Brain microvascular endothelial cell (primary cell): Measurements from ENCODE around the gene WDR93.

Source experiments
- DNase-seq: peaks from one replicate; pipeline ENCODE4 v3.0.0-alpha.2; 2020
- H3K27ac ChIP-seq: fragments of 250-450 bp; sonication (Bioruptor Pico); 2 replicates; pipeline ENCODE4 v1.5.1; 2020; ENCODE audit warnings: mild to moderate bottlenecking, moderate library complexity
- H3K27me3 ChIP-seq: fragments of 250-450 bp; sonication (Bioruptor Pico); replicated peaks from 2 replicates; pipeline ENCODE4 v1.5.1; 2020; ENCODE audit warnings: mild to moderate bottlenecking
- H3K36me3 ChIP-seq: fragments of 250-450 bp; sonication (Bioruptor Pico); replicated peaks from 2 replicates; pipeline ENCODE4 v1.5.1; 2020; ENCODE audit warnings: mild to moderate bottlenecking
- H3K4me3 ChIP-seq: 2 replicates; pipeline ENCODE4 v1.5.1; 2011; ENCODE audit warnings: low read depth, mild to moderate bottlenecking, control low read depth, low read length, moderate library complexity
- in situ Hi-C: cut with HindIII; loops from 2 replicates; pipeline ENCODE4 v1.10.0; 2017; ENCODE audit warnings: low sequenced_read_pairs, low pct_ligation_motif_present
- TF ChIP-seq, protein P1 (sequence below): IDR thresholded peaks from 2 replicates; pipeline ENCODE4 v1.5.1; 2011; ENCODE audit warnings: low read depth, mild to moderate bottlenecking, moderate library complexity, low read length, control low read depth, inconsistent platforms; ENCODE audit errors: missing control alignments

The WDR93 gene

DNA sequence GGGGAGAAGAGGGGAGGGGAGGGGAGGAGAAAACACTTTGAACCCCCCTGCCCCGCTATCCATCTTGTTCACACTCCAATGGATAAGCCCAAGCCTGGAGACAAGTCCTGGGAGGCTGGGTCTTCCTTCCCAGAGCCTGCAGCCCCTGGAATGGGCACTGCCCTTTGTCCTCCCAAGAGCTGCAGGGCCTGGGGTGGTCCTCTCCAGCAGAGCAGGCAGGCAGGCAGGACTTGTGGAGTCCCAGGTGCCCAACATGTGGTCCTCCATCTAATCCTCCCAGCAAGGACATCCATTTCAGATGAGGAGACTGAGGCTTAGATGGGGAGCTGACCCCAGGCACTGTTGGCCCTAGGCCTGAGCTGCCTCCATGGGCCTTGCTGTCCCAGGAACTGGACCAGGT lies 75.1 kb downstream of the WDR93 start:
- in situ Hi-C loops, result no loop called here
- TF ChIP-seq, protein P1, sequence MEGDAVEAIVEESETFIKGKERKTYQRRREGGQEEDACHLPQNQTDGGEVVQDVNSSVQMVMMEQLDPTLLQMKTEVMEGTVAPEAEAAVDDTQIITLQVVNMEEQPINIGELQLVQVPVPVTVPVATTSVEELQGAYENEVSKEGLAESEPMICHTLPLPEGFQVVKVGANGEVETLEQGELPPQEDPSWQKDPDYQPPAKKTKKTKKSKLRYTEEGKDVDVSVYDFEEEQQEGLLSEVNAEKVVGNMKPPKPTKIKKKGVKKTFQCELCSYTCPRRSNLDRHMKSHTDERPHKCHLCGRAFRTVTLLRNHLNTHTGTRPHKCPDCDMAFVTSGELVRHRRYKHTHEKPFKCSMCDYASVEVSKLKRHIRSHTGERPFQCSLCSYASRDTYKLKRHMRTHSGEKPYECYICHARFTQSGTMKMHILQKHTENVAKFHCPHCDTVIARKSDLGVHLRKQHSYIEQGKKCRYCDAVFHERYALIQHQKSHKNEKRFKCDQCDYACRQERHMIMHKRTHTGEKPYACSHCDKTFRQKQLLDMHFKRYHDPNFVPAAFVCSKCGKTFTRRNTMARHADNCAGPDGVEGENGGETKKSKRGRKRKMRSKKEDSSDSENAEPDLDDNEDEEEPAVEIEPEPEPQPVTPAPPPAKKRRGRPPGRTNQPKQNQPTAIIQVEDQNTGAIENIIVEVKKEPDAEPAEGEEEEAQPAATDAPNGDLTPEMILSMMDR, result no peak
- H3K4me3 ChIP-seq, result no peak overlapping the region

DNA sequence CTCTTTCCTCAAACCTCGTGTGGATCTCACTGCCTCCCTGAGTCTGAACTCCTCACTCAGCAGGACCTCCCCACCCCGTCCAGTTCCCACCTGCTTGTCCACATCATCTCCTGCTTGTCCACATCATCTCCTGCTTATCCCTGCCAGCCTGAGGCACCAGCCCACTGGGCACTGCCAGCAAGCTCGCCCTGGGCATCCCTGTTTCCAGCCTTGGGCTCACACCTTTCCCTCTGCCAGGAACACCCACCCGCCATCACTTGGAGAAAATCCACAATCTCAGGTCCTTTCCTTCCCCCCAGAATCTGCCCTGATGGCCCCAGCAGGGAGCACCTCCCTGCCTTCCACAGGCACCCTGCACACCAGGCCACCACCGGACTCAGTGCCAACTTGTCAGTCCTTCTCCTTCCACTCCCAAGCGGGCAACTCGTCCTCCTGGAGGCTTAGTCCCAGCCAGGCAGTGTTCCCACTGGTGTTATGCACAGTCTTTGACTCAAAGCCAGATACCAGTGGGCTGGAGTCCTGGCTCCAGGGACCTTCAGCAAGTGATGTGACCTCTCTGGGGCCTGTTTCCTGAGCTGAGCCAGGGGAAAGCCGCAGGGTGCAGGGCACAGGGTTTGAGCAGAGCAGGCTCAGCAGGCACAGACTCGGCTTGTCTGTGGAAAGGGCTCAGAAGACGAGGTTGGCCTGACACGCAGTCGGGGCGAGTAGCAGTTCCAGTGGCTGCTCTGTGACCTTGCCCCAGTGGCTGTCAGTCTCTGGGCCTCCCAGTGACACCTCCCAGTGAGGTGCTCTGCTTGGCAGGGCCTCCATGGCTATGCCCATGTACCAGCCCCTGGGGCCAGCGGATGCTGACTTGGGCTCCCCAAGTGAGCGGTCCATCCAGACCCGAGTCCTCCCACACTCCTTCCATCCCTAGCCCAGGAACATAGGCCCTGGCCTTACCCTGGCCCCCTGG lies 76.0 kb downstream of the WDR93 start:
- Histone ChIP-seq H3K27me3 (no peaks in the 10 kb centered on the region), H3K27ac (no peak overlapping the region), H3K36me3 (no peaks in the 10 kb centered on the region), H3K4me3 (no peak overlapping the region)
- no peak for DNase-seq
- in situ Hi-C loops, result no loop called here
- TF ChIP-seq, protein P1, result no peak

More for the DNA sequence above, 75.1 kb downstream of the WDR93 start:
- DNase-seq, result no peak
- no peak overlapping the region for H3K27ac ChIP-seq
- H3K27me3 ChIP-seq, result no peaks in the 10 kb centered on the region
- H3K36me3 ChIP-seq, result no peaks in the 10 kb centered on the region

DNA sequence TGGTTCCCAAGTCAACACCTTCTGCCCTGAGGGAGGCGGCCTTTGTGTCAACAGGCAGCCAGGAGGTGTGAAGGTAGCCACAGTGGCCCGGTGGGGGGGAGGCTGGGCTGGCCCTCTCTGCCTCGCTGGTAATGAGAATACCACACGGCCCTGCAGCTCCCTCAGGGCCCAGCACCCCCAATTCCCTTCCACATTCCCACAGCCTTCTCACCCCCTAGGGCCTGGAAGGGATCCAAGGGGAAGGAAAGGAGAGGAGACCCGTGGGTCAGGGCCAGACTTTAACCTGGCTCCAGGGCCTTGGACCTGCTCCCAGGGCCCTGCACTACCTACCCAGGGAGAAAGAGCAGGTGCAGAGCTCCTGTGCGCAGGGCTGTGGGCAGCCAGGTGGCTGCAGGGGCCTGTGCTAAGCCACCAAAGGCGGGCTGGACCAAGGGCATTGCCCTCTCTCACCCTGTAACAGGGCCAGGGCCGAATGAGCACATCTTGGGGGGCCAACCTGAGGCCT lies 76.9 kb downstream of the WDR93 start:
- Histone ChIP-seq H3K36me3 (no peaks in the 10 kb centered on the region), H3K4me3 (no peak overlapping the region), H3K27ac (no peak overlapping the region), H3K27me3 (no peaks in the 10 kb centered on the region)
- DNase-seq, result no peak
- TF ChIP-seq, protein P1, result no peak
- in situ Hi-C loops, result no loop called here

DNA sequence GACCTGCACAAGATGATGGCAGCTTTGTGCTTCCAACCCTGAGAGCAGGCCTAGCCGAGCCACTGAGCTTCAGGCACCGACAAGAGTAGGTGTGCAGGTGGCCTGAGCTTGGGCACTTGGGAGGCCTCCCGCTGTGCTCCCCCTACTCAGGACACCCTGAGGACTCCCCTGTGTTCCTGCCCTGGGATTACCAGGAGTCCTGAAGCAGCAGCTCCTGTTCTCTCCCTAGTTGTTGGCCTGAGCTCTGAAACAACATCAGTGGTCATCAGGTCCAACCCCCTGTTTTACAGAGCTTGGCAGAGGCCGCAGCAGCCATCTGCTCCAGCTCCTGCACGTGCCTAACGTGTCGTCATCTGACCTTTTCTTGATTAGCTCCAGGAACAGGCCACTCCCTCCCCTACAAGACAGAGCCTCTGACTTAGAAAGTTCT lies 77.5 kb downstream of the WDR93 start:
- no peaks in the 10 kb centered on the region for H3K36me3 ChIP-seq
- no peak for DNase-seq
- TF ChIP-seq, protein P1, result no peak
- no peak overlapping the region for H3K27ac ChIP-seq
- H3K27me3 ChIP-seq, result no peaks in the 10 kb centered on the region
- in situ Hi-C loops, result no loop called here
- H3K4me3 ChIP-seq, result no peak overlapping the region

DNA sequence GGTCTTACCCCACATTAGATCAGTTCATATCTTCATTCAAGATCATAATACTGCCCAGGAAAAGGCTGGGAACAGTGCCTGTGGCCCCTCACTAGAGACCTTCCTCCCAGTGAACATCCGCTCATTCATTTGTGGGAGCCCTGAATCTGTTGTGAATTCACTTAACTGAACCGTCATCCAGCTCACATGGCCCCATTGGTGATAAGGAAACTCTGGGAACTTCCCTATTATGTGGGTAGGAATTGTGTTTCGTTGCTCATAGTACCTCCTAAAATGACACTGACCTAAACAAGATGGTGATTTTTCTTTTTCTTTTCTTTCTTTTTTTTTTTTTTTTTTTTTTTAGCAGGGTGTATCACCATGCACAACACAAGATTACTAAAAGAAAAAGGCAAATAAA lies 78.8 kb downstream of the WDR93 start:
- H3K4me3 ChIP-seq, result no peak overlapping the region
- no peaks in the 10 kb centered on the region for H3K36me3 ChIP-seq
- in situ Hi-C loops, result no loop called here
- no peaks in the 10 kb centered on the region for H3K27me3 ChIP-seq
- TF ChIP-seq, protein P1, result no peak
- no peak overlapping the region for H3K27ac ChIP-seq
- no peak for DNase-seq
